Gastroesophageal sphincter (tissue), 4 donors: ENCODE data around the gene EAF1. TPM values are rescaled to one million over a fixed set of nuclear protein-coding genes. Genes with fewer than 3 reads are reported as not detected.

Source experiments
- ATAC-seq: fragments of 150-250 bp; one replicate; pipeline ENCODE4 v1.9.1; 2016; ENCODE audit warnings: mild to moderate bottlenecking, moderate library complexity
- H3K27ac ChIP-seq, 4 donors: fragments of 200-600 bp; sonication (generic) in 3 of 4; 1 replicate in 3 of 4; 2 replicates in 1 of 4; pipeline ENCODE4 v1.5.1; 2016 to 2019
- H3K27me3 ChIP-seq: fragments of 200-600 bp; sonication (generic); one replicate; pipeline ENCODE4 v1.5.1; 2019
- H3K36me3 ChIP-seq, 2 donors: fragments of 200-600 bp; sonication (generic); one replicate each; pipeline ENCODE4 v1.5.1; 2019; ENCODE audit warnings: control low read depth in 1 of 2
- H3K4me1 ChIP-seq, 3 donors: fragments of 200-600 bp; sonication (generic); 1 replicate in 2 of 3; 2 replicates in 1 of 3; pipeline ENCODE4 v1.5.1; 2016 to 2019; ENCODE audit warnings: control low read depth in 2 of 3
- H3K4me3 ChIP-seq, 2 donors: fragments of 200-600 bp; sonication (generic); one replicate each; pipeline ENCODE4 v1.5.1; 2019; ENCODE audit warnings: mild to moderate bottlenecking in 1 of 2, moderate library complexity in 1 of 2
- H3K9me3 ChIP-seq, 3 donors: fragments of 200-600 bp; sonication (generic); one replicate each; pipeline ENCODE4 v1.5.1; 2017 to 2019; ENCODE audit warnings: control low read depth in 2 of 3
- EP300 ChIP-seq: sonication (generic); formaldehyde crosslinking; IDR thresholded peaks from one replicate; pipeline ENCODE4 v1.6.1; 2017; ENCODE audit warnings: antibody characterized with exemption, mild to moderate bottlenecking
- POLR2A ChIP-seq, 2 donors: fragments of 450-650 bp; IDR thresholded peaks; one replicate each; pipeline ENCODE4 v1.6.1; 2017; ENCODE audit warnings: antibody characterized with exemption in 2 of 2, mild to moderate bottlenecking in 2 of 2, moderate library complexity in 1 of 2
- POLR2AphosphoS5 ChIP-seq: sonication (generic); formaldehyde crosslinking; IDR thresholded peaks from one replicate; pipeline ENCODE4 v1.6.1; 2017; ENCODE audit warnings: antibody characterized with exemption
- WGBS, 2 donors: methylation state at CpG; one replicate each; pipeline ENCODE4 v1.1.5; 2018; ENCODE audit warnings: low coverage in 1 of 2; 5-methylcytosine and 5-hydroxymethylcytosine counted together
- total RNA-seq, 4 donors: library from RNA; depleted of rRNA; stranded (reverse); fragments of >200 nt; gene quantifications; one replicate each; pipeline ENCODE4 v1.1.0, GENCODE V29; 2016
- TF ChIP-seq, protein P1 (sequence below), 4 experiments: fragments of 200-600 bp in 2 of 4; fragments of 450-650 bp in 2 of 4; sonication (generic) in 1 of 4; IDR thresholded peaks; one replicate each; pipeline ENCODE4 v1.5.1; 2017 to 2019; ENCODE audit warnings: antibody characterized with exemption in 4 of 4, mild to moderate bottlenecking in 2 of 4, moderate library complexity in 2 of 4

EAF1 gene
- total RNA-seq, 4 donors from 2014 or later, result 10.3 to 18.6 (median 15.6) TPM

- 0 to 3% methylated on average over 7 to 9 of the region's 11 CpGs for WGBS, 2 donors
- TF ChIP-seq EP300, result no peak
- no peak for TF ChIP-seq POLR2AphosphoS5
- TF ChIP-seq POLR2A (IDR thresholded peaks at IDR 0.05), result no peak
- TF ChIP-seq, protein P1, sequence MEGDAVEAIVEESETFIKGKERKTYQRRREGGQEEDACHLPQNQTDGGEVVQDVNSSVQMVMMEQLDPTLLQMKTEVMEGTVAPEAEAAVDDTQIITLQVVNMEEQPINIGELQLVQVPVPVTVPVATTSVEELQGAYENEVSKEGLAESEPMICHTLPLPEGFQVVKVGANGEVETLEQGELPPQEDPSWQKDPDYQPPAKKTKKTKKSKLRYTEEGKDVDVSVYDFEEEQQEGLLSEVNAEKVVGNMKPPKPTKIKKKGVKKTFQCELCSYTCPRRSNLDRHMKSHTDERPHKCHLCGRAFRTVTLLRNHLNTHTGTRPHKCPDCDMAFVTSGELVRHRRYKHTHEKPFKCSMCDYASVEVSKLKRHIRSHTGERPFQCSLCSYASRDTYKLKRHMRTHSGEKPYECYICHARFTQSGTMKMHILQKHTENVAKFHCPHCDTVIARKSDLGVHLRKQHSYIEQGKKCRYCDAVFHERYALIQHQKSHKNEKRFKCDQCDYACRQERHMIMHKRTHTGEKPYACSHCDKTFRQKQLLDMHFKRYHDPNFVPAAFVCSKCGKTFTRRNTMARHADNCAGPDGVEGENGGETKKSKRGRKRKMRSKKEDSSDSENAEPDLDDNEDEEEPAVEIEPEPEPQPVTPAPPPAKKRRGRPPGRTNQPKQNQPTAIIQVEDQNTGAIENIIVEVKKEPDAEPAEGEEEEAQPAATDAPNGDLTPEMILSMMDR (IDR thresholded peaks at IDR 0.05), result no peak
- no peaks in the 10 kb centered on the region for H3K27me3 ChIP-seq
- no peak for ATAC-seq
- no peaks in the 10 kb centered on the region for H3K9me3 ChIP-seq
- H3K27ac ChIP-seq, result peak overlapping the region; percentile 80 to 88 (median 86)
- H3K4me3 ChIP-seq, result peak overlapping the region; percentile 82 to 99
- peaks cover 0 to 54% of the 10 kb centered on the region in 2 donors for H3K36me3 ChIP-seq
- H3K4me1 ChIP-seq, result peaks cover 0 to 55% (median 18%) of the 10 kb centered on the region in 3 donors
Observed at GRCh38 chr3:15427981-15428380, 583 bp downstream of the EAF1 start.

DNA sequence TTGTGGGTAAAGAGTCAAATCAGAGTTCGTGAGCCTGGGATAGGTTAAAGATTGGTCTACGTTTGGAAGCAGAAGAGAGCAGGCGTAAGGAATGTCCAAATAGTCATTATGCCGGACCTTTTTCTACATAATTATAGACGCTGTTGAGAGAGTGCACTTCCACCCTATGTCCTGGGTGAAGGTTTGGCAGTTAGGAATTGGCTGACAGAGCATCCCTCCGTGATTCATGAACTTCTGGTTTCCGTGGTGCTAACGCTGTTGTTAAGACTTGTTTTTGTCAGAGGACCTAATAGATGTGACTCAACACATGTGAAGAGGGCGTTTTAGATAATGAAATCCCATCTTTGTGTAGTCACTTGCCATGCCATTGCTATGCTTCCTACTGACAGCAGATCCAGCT lies 1.1 kb downstream of the EAF1 start:
- H3K27me3 ChIP-seq, result no peaks in the 10 kb centered on the region
- peak; percentile 26 for ATAC-seq
- WGBS, 2 donors, result 7 to 23% methylated on average over 7 of the region's 9 CpGs
- H3K27ac ChIP-seq, result peak overlapping the region in 1 of 4 donors; percentile 86
- TF ChIP-seq POLR2A (IDR thresholded peaks at IDR 0.05) (no peak), POLR2AphosphoS5 (no peak)
- no peaks in the 10 kb centered on the region for H3K9me3 ChIP-seq
- H3K4me3 ChIP-seq, result peak overlapping the region; percentile 82 to 99
- H3K36me3 ChIP-seq, result peaks cover 0 to 54% of the 10 kb centered on the region in 2 donors
- H3K4me1 ChIP-seq, result peaks cover 0 to 55% (median 18%) of the 10 kb centered on the region in 3 donors

DNA sequence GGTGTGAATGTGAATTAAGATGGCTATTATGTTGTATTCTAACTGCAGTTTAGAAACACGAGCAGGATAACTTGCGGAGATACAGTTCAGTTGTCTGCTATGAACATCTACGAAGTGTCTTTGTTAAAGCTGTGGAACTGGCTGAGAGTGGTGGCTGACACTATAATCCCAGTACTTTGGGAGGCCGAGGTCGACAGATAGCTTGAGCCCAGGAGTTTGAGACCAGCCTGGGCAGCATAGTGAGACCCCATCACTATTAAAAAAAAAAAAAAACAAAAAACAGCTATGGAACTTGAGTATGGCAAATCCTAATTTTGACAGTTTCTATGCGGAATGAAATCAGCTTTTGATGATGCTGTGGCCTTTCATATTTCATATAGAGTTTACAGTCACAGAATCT lies 1.7 kb downstream of the EAF1 start:
- no peak for ATAC-seq
- WGBS, 2 donors, result 84 to 96% methylated on average over 6 of the region's 6 CpGs
- TF ChIP-seq POLR2AphosphoS5 (no peak), POLR2A (IDR thresholded peaks at IDR 0.05) (no peak), EP300 (no peak)
- TF ChIP-seq, protein P1 (IDR thresholded peaks at IDR 0.05), result no peak
- no peaks in the 10 kb centered on the region for H3K9me3 ChIP-seq
- H3K36me3 ChIP-seq, result peaks cover 0 to 54% of the 10 kb centered on the region in 2 donors
- H3K4me1 ChIP-seq, result peaks cover 0 to 55% (median 18%) of the 10 kb centered on the region in 3 donors
- H3K27me3 ChIP-seq, result no peaks in the 10 kb centered on the region
- H3K27ac ChIP-seq, result no peak overlapping the region
- peak overlapping the region in 1 of 2 donors; percentile 82 for H3K4me3 ChIP-seq

GRCh38 chr3:15430624-15431023 lies 3.2 kb downstream of the EAF1 start:
- no peak for ATAC-seq
- Histone ChIP-seq H3K4me3 (no peak overlapping the region), H3K9me3 (no peaks in the 10 kb centered on the region), H3K36me3 (peaks cover 6 to 57% of the 10 kb centered on the region in 2 donors), H3K27ac (no peak overlapping the region), H3K27me3 (no peaks in the 10 kb centered on the region), H3K4me1 (peaks cover 0 to 42% (median 15%) of the 10 kb centered on the region in 3 donors)
- WGBS, 2 donors, result 69 to 80% methylated on average over 1 of the region's 1 CpG
- TF ChIP-seq EP300 (no peak), POLR2A (IDR thresholded peaks at IDR 0.05) (no peak), POLR2AphosphoS5 (no peak)
- TF ChIP-seq, protein P1 (IDR thresholded peaks at IDR 0.05), result no peak

GRCh38 chr3:15431256-15431837 lies 3.9 kb downstream of the EAF1 start:
- TF ChIP-seq, protein P1 (IDR thresholded peaks at IDR 0.05), result no peak
- no peak for TF ChIP-seq POLR2AphosphoS5
- TF ChIP-seq EP300, result no peak
- no peak for TF ChIP-seq POLR2A (IDR thresholded peaks at IDR 0.05)
- 61 to 81% methylated on average over 2 to 3 of the region's 3 CpGs for WGBS, 2 donors
- Histone ChIP-seq H3K9me3 (no peaks in the 10 kb centered on the region), H3K4me1 (peaks cover 0 to 35% (median 11%) of the 10 kb centered on the region in 3 donors), H3K27me3 (no peaks in the 10 kb centered on the region), H3K27ac (no peak overlapping the region), H3K36me3 (peaks cover 6 to 64% of the 10 kb centered on the region in 2 donors), H3K4me3 (no peak overlapping the region)
- ATAC-seq, result no peak
